K562 (cell line): ENCODE data around the gene METTL14. TPM values are rescaled to one million over a fixed set of nuclear protein-coding genes. Genes with fewer than 3 reads are reported as not detected.

Source experiments
- ATAC-seq: fragments of 200-7000 bp; cut with Tn5 transposase; 3 replicates; pipeline ENCODE4 v1.9.1; 2020; ENCODE audit warnings: moderate library complexity
- BruUV-seq: library from RNA; stranded (reverse); fragments of 400-500 nt; replicated peaks from 2 replicates; lab custom pipeline; 2021; lab: Mats Ljungman, UMichigan
- CTCF ChIA-PET: fragments of 300-600 bp; formaldehyde crosslinking; extraction: SDS; loops from one replicate; lab custom pipeline; 2021; ENCODE audit warnings: low intra/inter-chr PET ratio; lab: Yijun Ruan, JAX
- POLR2A ChIA-PET: fragments of 300-600, 350-650 bp; sonication (Branson Sonifier 250); formaldehyde crosslinking; extraction: SDS; loops from one replicate; lab custom pipeline; 2021; ENCODE audit warnings: antibody characterized with exemption, inconsistent platforms; lab: Yijun Ruan, JAX
- DNase-seq, 4 experiments: peaks; one replicate each; pipeline versions ENCODE4 v3.0.0 to v3.0.0-alpha.2; 2011 to 2018; ENCODE audit warnings: low spot score in 3 of 4, mixed read lengths in 3 of 4; ENCODE audit errors: extremely low read depth in 1 of 4
- FAIRE-seq: peaks from 2 replicates; lab custom pipeline; 2011; peaks lifted over from hg19 to GRCh38; lab: Jason Lieb, UNC
- H2AFZ ChIP-seq: 2 replicates; pipeline ENCODE4 v1.6.0; 2011; ENCODE audit warnings: low read depth, low read length, control low read depth, inconsistent platforms
- H3K27ac ChIP-seq: fragments of 200-600 bp; 3 replicates; pipeline ENCODE4 v1.8.0; 2011; ENCODE audit warnings: low read depth, mild to moderate bottlenecking, control low read depth, inconsistent platforms, low read length, moderate library complexity, mixed read lengths; ENCODE audit errors: extremely low read depth
- H3K27me3 ChIP-seq, 2 experiments: fragments of 300-600 bp in 1 of 2; 2 replicates in 1 of 2; 3 replicates in 1 of 2; pipeline versions ENCODE4 v1.6.0 to v1.8.0; 2011; ENCODE audit warnings: inconsistent platforms in 2 of 2, low read length in 2 of 2, mild to moderate bottlenecking in 1 of 2, mixed read lengths in 1 of 2, moderate library complexity in 1 of 2; ENCODE audit not compliant: control insufficient read depth in 2 of 2, insufficient read depth in 2 of 2
- H3K36me3 ChIP-seq: fragments of 300-600 bp; 3 replicates; pipeline ENCODE4 v1.8.0; 2011; ENCODE audit warnings: mild to moderate bottlenecking, low read length, inconsistent platforms; ENCODE audit not compliant: control insufficient read depth, insufficient read depth
- H3K4me1 ChIP-seq, 2 experiments: fragments of 200-600 bp in 1 of 2; replicated peaks in 1 of 2; 2 replicates in 1 of 2; 3 replicates in 1 of 2; pipeline versions ENCODE4 v1.5.1 to v1.8.0; 2011; ENCODE audit warnings: inconsistent platforms in 2 of 2, low read length in 2 of 2, mild to moderate bottlenecking in 1 of 2, mixed read lengths in 1 of 2, moderate library complexity in 1 of 2; ENCODE audit not compliant: control insufficient read depth in 2 of 2, insufficient read depth in 2 of 2
- H3K4me2 ChIP-seq: 2 replicates; pipeline ENCODE4 v1.6.1; 2011; ENCODE audit warnings: low read length, control low read depth, inconsistent platforms, mixed read lengths; ENCODE audit not compliant: insufficient read depth
- H3K4me3 ChIP-seq: fragments of 200-600 bp; sonication (generic), shearing (Covaris generic); 2 replicates; pipeline ENCODE4 v1.5.1; 2016; ENCODE audit warnings: control low read depth, inconsistent platforms
- H3K79me2 ChIP-seq: fragments of 200-600 bp; 3 replicates; pipeline ENCODE4 v1.8.0; 2011; ENCODE audit warnings: low read length, inconsistent platforms; ENCODE audit not compliant: control insufficient read depth, insufficient read depth
- H3K9ac ChIP-seq, 2 experiments: 2 replicates each; pipeline versions ENCODE4 v1.6.0 to v1.6.1; 2011; ENCODE audit warnings: low read depth in 2 of 2, low read length in 2 of 2, control low read depth in 1 of 2, inconsistent platforms in 1 of 2, mild to moderate bottlenecking in 1 of 2, mixed read lengths in 1 of 2; ENCODE audit not compliant: insufficient read depth in 1 of 2
- H3K9me1 ChIP-seq: one replicate; pipeline ENCODE4 v1.6.0; 2011; ENCODE audit warnings: inconsistent platforms, mild to moderate bottlenecking, low read length, moderate library complexity; ENCODE audit not compliant: control insufficient read depth, insufficient read depth
- H3K9me3 ChIP-seq: replicated peaks from 2 replicates; pipeline ENCODE4 v1.5.1; 2011; ENCODE audit warnings: low read depth, low read length, inconsistent platforms; ENCODE audit not compliant: control insufficient read depth, insufficient read depth
- H4K20me1 ChIP-seq: replicated peaks from 2 replicates; pipeline ENCODE4 v1.6.1; 2011; ENCODE audit warnings: low read length, inconsistent platforms, mixed read lengths; ENCODE audit not compliant: control insufficient read depth, insufficient read depth
- ARID4B ChIP-seq: sonication (generic); formaldehyde crosslinking; IDR thresholded peaks from 2 replicates; pipeline ENCODE4 v1.8.0; 2022; ENCODE audit warnings: mild to moderate bottlenecking, missing genetic modification reagents
- BRD4 ChIP-seq: fragments of 200-600 bp; sonication (generic); IDR thresholded peaks from 2 replicates; pipeline ENCODE4 v1.6.1; 2017; ENCODE audit warnings: inconsistent platforms
- HES1 ChIP-seq: fragments of 450-650 bp; IDR thresholded peaks from 2 replicates; pipeline ENCODE4 v1.6.1; 2016; ENCODE audit warnings: low read depth, mild to moderate bottlenecking, moderate library complexity
- PKNOX1 ChIP-seq: fragments of 450-650 bp; IDR thresholded peaks from 2 replicates; pipeline ENCODE4 v1.6.1; 2016
- POLR2AphosphoS5 ChIP-seq: IDR thresholded peaks from 2 replicates; pipeline ENCODE4 v1.6.1; 2011; ENCODE audit warnings: mild to moderate bottlenecking, low read depth, low read length, moderate library complexity; ENCODE audit not compliant: control insufficient read depth, insufficient read depth
- SRSF7 ChIP-seq: fragments of 200-400 bp; formaldehyde crosslinking; optimal IDR thresholded peaks from 2 replicates; pipeline ENCODE3; 2017; ENCODE audit warnings: mild to moderate bottlenecking, low read depth, low read length
- ZBTB49 ChIP-seq: sonication (generic); formaldehyde crosslinking; IDR thresholded peaks from 2 replicates; pipeline ENCODE4 v1.8.0; 2022; ENCODE audit warnings: missing genetic modification reagents, mild to moderate bottlenecking, borderline replicate concordance
- ZFP30 ChIP-seq: fragments of 250-450 bp; sonication (Bioruptor Pico); IDR thresholded peaks from 2 replicates; pipeline ENCODE4 v1.8.0; 2022; ENCODE audit warnings: moderate library complexity, mild to moderate bottlenecking, inconsistent platforms, borderline replicate concordance
- ZNF224 ChIP-seq: sonication (generic); formaldehyde crosslinking; IDR thresholded peaks from 2 replicates; pipeline ENCODE4 v1.8.0; 2022; ENCODE audit warnings: mild to moderate bottlenecking, missing genetic modification reagents
- ZNF518B ChIP-seq: fragments of 250-450 bp; sonication (Bioruptor Pico); IDR thresholded peaks from 2 replicates; pipeline ENCODE4 v1.5.0; 2021; ENCODE audit warnings: mild to moderate bottlenecking, moderate library complexity
- WGBS: fragments of 100-300 bp; shearing (Covaris generic); methylation state at CpG from one replicate; pipeline ENCODE4 v1.1.6; 2016; ENCODE audit warnings: low coverage, mixed read lengths; ENCODE audit not compliant: insufficient coverage; ENCODE audit errors: missing lambda C conversion rate; 5-methylcytosine and 5-hydroxymethylcytosine counted together
- in situ Hi-C: fragments of 300-500 bp; cut with MboI; formaldehyde crosslinking; loops from 4 replicates; pipeline ENCODE4 v1.15.0; 2018; ENCODE audit warnings: inconsistent platforms, mixed read lengths
- intact Hi-C: fragments of 100-400 bp; cut with micrococcal nuclease; formaldehyde crosslinking; loops from 2 replicates; pipeline ENCODE4 v1.14.2; 2022
- polyA plus RNA-seq, 8 experiments: library from polyadenylated mRNA; depleted of rRNA in 4 of 8; stranded (reverse) in 5 of 8; unstranded in 3 of 8; fragments of >200 nt; fragmentation: Nextera tagmentation in 2 of 8; fragmentation: Illumina TruSeq in 1 of 8; extraction: Ambion mirVana in 2 of 8; extraction: Trizol in 1 of 8; gene quantifications; 2 replicates each; pipeline versions ENCODE4 v1.2.1 to v1.2.3, GENCODE V29; 2011 to 2014; ENCODE audit warnings: inconsistent platforms in 1 of 8, missing spikeins in 1 of 8
- total RNA-seq, 7 experiments: library from RNA; depleted of rRNA in 6 of 7; stranded (reverse); fragments of >200 nt in 6 of 7; fragmentation: Illumina TruSeq in 2 of 7; extraction: Trizol in 2 of 7; gene quantifications; 2 replicates each; pipeline versions ENCODE4 v1.2.1 to v1.2.3, GENCODE V29; 2011 to 2021; ENCODE audit warnings: low replicate concordance in 1 of 7

The METTL14 gene
- total and polyA plus RNA-seq, 9 of the 15 experiments (the other 6 are each of a cell fraction or from before 2014, with no cell fraction given): 16.7 to 42.4 (median 27.7) TPM

- no peaks in the 10 kb centered on the region; a peak in 1 of 5 replicates for H3K4me1 ChIP-seq
- H2AFZ ChIP-seq: no peak overlapping the region
- H3K9me1 ChIP-seq: no peaks in the 10 kb centered on the region
- H3K79me2 ChIP-seq: no peaks in the 10 kb centered on the region
- ChIA-PET POLR2A (no interaction called here), CTCF (no interaction called here)
- H3K4me2 ChIP-seq: no peak overlapping the region
- in situ Hi-C loops (no loop called here), intact Hi-C loops (no loop called here)
- 69% methylated on average over 3 of the region's 3 CpGs for WGBS
- H4K20me1 ChIP-seq: no peaks in the 10 kb centered on the region
- H3K4me3 ChIP-seq: no peak overlapping the region
- FAIRE-seq: no peak
- no peaks in the 10 kb centered on the region for H3K27me3 ChIP-seq
- H3K27ac ChIP-seq: no peak overlapping the region
- DNase-seq: no peak
- no TSS peak for BruUV-seq
- ATAC-seq: no peak
- H3K9me3 ChIP-seq: no peaks in the 10 kb centered on the region
- no peak overlapping the region for H3K9ac ChIP-seq
- peaks cover 14% of the 10 kb centered on the region; the same call in 2 of the 3 replicates for H3K36me3 ChIP-seq
- TF ChIP-seq ZBTB49 (CRISPR knock-in tag): no peak
- TF ChIP-seq PKNOX1: no peak
- no peak for TF ChIP-seq SRSF7
- no peak for TF ChIP-seq ZNF518B (CRISPR knock-in tag)
- no peak for TF ChIP-seq ARID4B (CRISPR knock-in tag)
- TF ChIP-seq ZNF224 (CRISPR knock-in tag): no peak
- TF ChIP-seq HES1: no peak
- TF ChIP-seq POLR2AphosphoS5: no peak
- no peak for TF ChIP-seq ZFP30
- TF ChIP-seq BRD4: no peak
Observed at GRCh38 chr4:118745357-118745756, 60.2 kb downstream of the METTL14 start.
